ENCODE results near the gene PLAGL2.

The PLAGL2 gene

GRCh38 chr20:32152421-32153155 lies 55.0 kb downstream of the PLAGL2 start:
- DNase-seq (ENCODE audit: low read depth in 2 of 2): no peak

GRCh38 chr20:32150291-32150848 lies 57.2 kb downstream of the PLAGL2 start:
- DNase-seq (ENCODE audit: low read depth in 2 of 2): no peak

GRCh38 chr20:32149566-32150170 lies 57.9 kb downstream of the PLAGL2 start:
- no peak for DNase-seq (ENCODE audit: low read depth in 2 of 2)

- DNase-seq (ENCODE audit: low read depth in 2 of 2): no peak
Measured at GRCh38 chr20:32144898-32145662, 62.5 kb downstream of the PLAGL2 start.

GRCh38 chr20:32142991-32143390 lies 64.6 kb downstream of the PLAGL2 start:
- DNase-seq (ENCODE audit: low read depth in 2 of 2): no peak
